H1 (cell line): ENCODE data around the gene IFI16. TPM values are rescaled to one million over a fixed set of nuclear protein-coding genes. Genes with fewer than 3 reads are reported as not detected.

Source experiments
- CTCF ChIA-PET: fragments of 300-600 bp; sonication (Branson Sonifier 250); formaldehyde crosslinking; loops from one replicate; lab custom pipeline; 2021; ENCODE audit not compliant: partially characterized antibody; lab: Charles Lee
- POLR2A ChIA-PET: fragments of 300-600 bp; sonication (Branson Sonifier 250); formaldehyde crosslinking; loops from one replicate; lab custom pipeline; 2021; ENCODE audit warnings: inconsistent platforms; ENCODE audit not compliant: partially characterized antibody; lab: Charles Lee
- DNase-seq, 2 experiments: peaks; one replicate each; pipeline versions ENCODE4 v3.0.0 to v3.0.0-alpha.2; 2010 to 2022; ENCODE audit warnings: low spot score in 2 of 2, low read depth in 1 of 2, mixed read lengths in 1 of 2
- FAIRE-seq: peaks from 2 replicates; lab custom pipeline; 2011; peaks lifted over from hg19 to GRCh38; lab: Jason Lieb, UNC
- H2AFZ ChIP-seq: 2 replicates; pipeline ENCODE4 v1.8.1; 2012; ENCODE audit warnings: low read length, inconsistent platforms
- H2AK5ac ChIP-seq: 2 replicates; pipeline ENCODE4 v1.6.1; 2013; ENCODE audit warnings: low read depth, low read length
- H2BK120ac ChIP-seq: replicated peaks from 2 replicates; pipeline ENCODE3; 2013; ENCODE audit warnings: low read depth, low read length, inconsistent platforms
- H2BK12ac ChIP-seq: 2 replicates; pipeline ENCODE4 v1.6.1; 2013; ENCODE audit warnings: low read depth, low read length
- H2BK15ac ChIP-seq: 2 replicates; pipeline ENCODE4 v1.6.1; 2013; ENCODE audit warnings: low read length
- H2BK20ac ChIP-seq: 2 replicates; pipeline ENCODE4 v1.6.1; 2013; ENCODE audit warnings: low read length
- H2BK5ac ChIP-seq: 2 replicates; pipeline ENCODE4 v1.6.1; 2013; ENCODE audit warnings: low read depth, low read length
- H3K14ac ChIP-seq: 2 replicates; pipeline ENCODE4 v1.6.1; 2013; ENCODE audit warnings: inconsistent platforms; ENCODE audit not compliant: insufficient read length
- H3K18ac ChIP-seq: 2 replicates; pipeline ENCODE4 v1.6.1; 2013; ENCODE audit warnings: low read length; ENCODE audit errors: extremely low read depth
- H3K23ac ChIP-seq: 2 replicates; pipeline ENCODE4 v1.6.1; 2013; ENCODE audit warnings: inconsistent platforms; ENCODE audit not compliant: insufficient read length
- H3K23me2 ChIP-seq: 2 replicates; pipeline ENCODE4 v1.6.1; 2013; ENCODE audit warnings: low read depth, low read length
- H3K27ac ChIP-seq: 2 replicates; pipeline ENCODE4 v1.6.1; 2011; ENCODE audit warnings: low read depth, low read length, inconsistent platforms
- H3K27me3 ChIP-seq, 4 experiments: replicated peaks in 1 of 4; 1 replicate in 1 of 4; 2 replicates in 3 of 4; pipeline versions ENCODE4 v1.6.1 to v1.8.1; 2011 to 2013; ENCODE audit warnings: low read length in 3 of 4, mild to moderate bottlenecking in 3 of 4, inconsistent platforms in 2 of 4, mixed read lengths in 2 of 4, moderate library complexity in 1 of 4; ENCODE audit not compliant: control insufficient read depth in 3 of 4, insufficient read depth in 3 of 4; ENCODE audit errors: extremely low read depth in 1 of 4
- H3K36me3 ChIP-seq, 4 experiments: 2 replicates each; pipeline versions ENCODE4 v1.6.1 to v1.8.1; 2011 to 2013; ENCODE audit warnings: mild to moderate bottlenecking in 4 of 4, low read length in 3 of 4, moderate library complexity in 2 of 4, control low read depth in 1 of 4, inconsistent platforms in 1 of 4; ENCODE audit not compliant: insufficient read depth in 4 of 4, control insufficient read depth in 2 of 4
- H3K4ac ChIP-seq: replicated peaks from 2 replicates; pipeline ENCODE3; 2013; ENCODE audit warnings: low read length, low read depth, mixed read lengths, inconsistent platforms; ENCODE audit not compliant: insufficient read length
- H3K4me1 ChIP-seq, 4 experiments: replicated peaks in 1 of 4; 1 replicate in 1 of 4; 2 replicates in 3 of 4; pipeline versions ENCODE4 v1.6.1 to v1.8.1; 2011 to 2013; ENCODE audit warnings: low read length in 3 of 4, inconsistent platforms in 2 of 4, mixed read lengths in 1 of 4; ENCODE audit not compliant: insufficient read depth in 4 of 4, control insufficient read depth in 3 of 4
- H3K4me2 ChIP-seq, 2 experiments: 2 replicates each; pipeline versions ENCODE4 v1.6.1 to v1.8.1; 2011 to 2013; ENCODE audit warnings: low read depth in 2 of 2, low read length in 2 of 2, control low read depth in 1 of 2, inconsistent platforms in 1 of 2, mild to moderate bottlenecking in 1 of 2; ENCODE audit not compliant: insufficient read depth in 1 of 2
- H3K4me3 ChIP-seq, 4 experiments: fragments of 200-600, 300-600 bp in 1 of 4; sonication (generic), shearing (Covaris generic), sonication (Bioruptor Twin) in 1 of 4; 2 replicates each; pipeline versions ENCODE4 v1.5.1 to v1.8.1; 2011 to 2016; ENCODE audit warnings: low read length in 4 of 4, low read depth in 3 of 4, control low read depth in 2 of 4, inconsistent platforms in 2 of 4, mild to moderate bottlenecking in 2 of 4, mixed read lengths in 1 of 4, moderate library complexity in 1 of 4; ENCODE audit not compliant: insufficient read depth in 2 of 4; ENCODE audit errors: extremely low read depth in 1 of 4
- H3K56ac ChIP-seq: replicated peaks from 2 replicates; pipeline ENCODE3; 2013; ENCODE audit warnings: low read depth, mild to moderate bottlenecking, mixed read lengths, low read length, inconsistent platforms; ENCODE audit not compliant: insufficient read length
- H3K79me1 ChIP-seq: 2 replicates; pipeline ENCODE4 v1.6.1; 2013; ENCODE audit warnings: low read depth, low read length, control low read depth
- H3K79me2 ChIP-seq, 2 experiments: 2 replicates each; pipeline versions ENCODE4 v1.6.1 to v1.8.1; 2012 to 2013; ENCODE audit warnings: low read length in 2 of 2, mild to moderate bottlenecking in 2 of 2, inconsistent platforms in 1 of 2; ENCODE audit not compliant: insufficient read depth in 2 of 2, control insufficient read depth in 1 of 2
- H3K9ac ChIP-seq, 4 experiments: replicated peaks in 1 of 4; 1 replicate in 1 of 4; 2 replicates in 3 of 4; pipeline versions ENCODE4 v1.6.1 to v1.8.1; 2011 to 2013; ENCODE audit warnings: low read depth in 3 of 4, low read length in 3 of 4, control low read depth in 2 of 4, mild to moderate bottlenecking in 2 of 4, moderate library complexity in 2 of 4, inconsistent platforms in 1 of 4; ENCODE audit errors: extremely low read depth in 1 of 4
- H3K9me3 ChIP-seq, 2 experiments: 2 replicates each; pipeline versions ENCODE4 v1.6.1 to v1.8.1; 2012 to 2013; ENCODE audit warnings: mild to moderate bottlenecking in 2 of 2, moderate library complexity in 2 of 2, control low read depth in 1 of 2, inconsistent platforms in 1 of 2, low read depth in 1 of 2, low read length in 1 of 2, mixed read lengths in 1 of 2; ENCODE audit not compliant: insufficient read depth in 2 of 2
- H4K20me1 ChIP-seq, 2 experiments: replicated peaks in 1 of 2; 2 replicates each; pipeline versions ENCODE3 to v1.8.1; 2011 to 2013; ENCODE audit warnings: inconsistent platforms in 2 of 2, low read length in 2 of 2, mild to moderate bottlenecking in 1 of 2; ENCODE audit not compliant: insufficient read depth in 2 of 2, control insufficient read depth in 1 of 2
- H4K5ac ChIP-seq: 2 replicates; pipeline ENCODE4 v1.6.1; 2013; ENCODE audit warnings: low read length, low read depth, mixed read lengths, inconsistent platforms; ENCODE audit not compliant: insufficient read length
- H4K8ac ChIP-seq: 2 replicates; pipeline ENCODE4 v1.8.0; 2013; ENCODE audit warnings: mild to moderate bottlenecking, moderate library complexity, low read length, inconsistent platforms; ENCODE audit not compliant: insufficient read depth; ENCODE audit errors: extremely low read depth
- H4K91ac ChIP-seq: replicated peaks from 2 replicates; pipeline ENCODE3; 2013; ENCODE audit warnings: low read length, mixed read lengths, inconsistent platforms; ENCODE audit not compliant: insufficient read length
- SRF ChIP-seq: IDR thresholded peaks from 2 replicates; pipeline ENCODE4 v1.6.1; 2011; ENCODE audit warnings: mild to moderate bottlenecking, low read depth, low read length, moderate library complexity
- WGBS, 2 experiments: shearing (Covaris generic) in 1 of 2; methylation state at CpG; one replicate each; pipeline versions ENCODE4 v1.1.6 to v1.1.7; 2013 to 2015; ENCODE audit warnings: low lambda C conversion rate in 2 of 2, mixed read lengths in 2 of 2, inconsistent platforms in 1 of 2, low coverage in 1 of 2, missing lambda C conversion rate in 1 of 2; ENCODE audit not compliant: insufficient replicate concordance in 2 of 2, insufficient coverage in 1 of 2, insufficient read length in 1 of 2; ENCODE audit errors: extremely low coverage in 1 of 2, missing lambda C conversion rate in 1 of 2; 5-methylcytosine and 5-hydroxymethylcytosine counted together
- polyA plus RNA-seq, 7 experiments: library from polyadenylated mRNA; depleted of rRNA in 3 of 7; stranded (reverse) in 5 of 7; unstranded in 2 of 7; fragments of >200 nt in 5 of 7; fragments of 200-250 nt in 2 of 7; gene quantifications; 1 replicate in 5 of 7; 2 replicates in 1 of 7; 4 replicates in 1 of 7; pipeline versions ENCODE4 v1.2.1 to v1.2.3, GENCODE V29; 2011 to 2013; ENCODE audit warnings: missing spikeins in 2 of 7, mixed read lengths in 2 of 7
- total RNA-seq: library from RNA; stranded (reverse); fragmentation: NEBNext Ultra II Directional; extraction: Animal tissue kit (Norgen Biotek cat#: 25700); gene quantifications from 2 replicates; pipeline ENCODE4 v1.2.1, GENCODE V29; 2021
- TF ChIP-seq, protein P1 (sequence below): IDR thresholded peaks from 2 replicates; pipeline ENCODE4 v1.6.1; 2012; ENCODE audit warnings: inconsistent platforms

IFI16 gene
- total and polyA plus RNA-seq, 2 of the 8 experiments (the other 6 are each of a cell fraction or from before 2014, with no cell fraction given): 0.63 to 0.74 TPM

DNA sequence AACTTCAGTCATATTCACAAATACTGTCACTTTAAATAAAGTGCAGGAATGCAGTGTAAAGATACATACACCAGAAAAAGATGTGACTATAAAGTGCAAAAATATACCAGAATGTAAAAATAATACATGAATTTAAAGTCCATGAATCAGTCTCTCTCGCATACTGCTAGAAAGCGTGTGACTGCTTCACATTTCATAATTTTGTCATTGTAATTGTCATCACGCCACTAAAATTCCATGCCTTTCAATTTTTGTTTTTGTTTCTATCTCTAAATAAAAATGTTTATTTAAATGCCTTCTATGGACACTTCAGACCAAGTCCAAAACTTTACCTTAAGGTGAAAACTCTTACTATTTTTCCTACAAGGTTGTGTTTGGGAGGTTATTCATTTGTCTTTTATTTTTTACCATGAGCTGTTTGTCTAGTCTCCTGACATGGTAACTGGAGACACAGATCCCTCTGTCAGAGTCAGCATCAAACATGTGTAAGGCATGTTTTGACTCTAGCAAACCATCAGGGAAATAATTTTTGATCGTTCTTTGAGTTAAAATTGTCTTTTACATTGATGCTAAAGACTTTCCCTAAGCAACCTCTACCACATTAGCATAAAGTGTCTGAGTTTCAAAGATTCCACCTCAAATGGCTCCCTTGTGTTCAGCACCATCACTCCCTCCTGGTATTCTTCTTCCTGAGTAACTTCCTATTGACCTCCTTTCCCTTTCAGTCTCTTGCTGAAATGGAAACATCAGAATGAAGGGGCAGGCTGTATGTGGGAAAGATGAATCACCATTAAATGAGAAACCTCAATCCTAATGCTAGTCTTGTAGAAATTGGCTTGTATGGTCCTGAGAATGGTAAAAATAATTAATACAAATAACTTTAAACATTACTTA, 80.8 kb downstream of the IFI16 start:
- WGBS, 2 experiments: 94% methylated on average over 4 of the region's 4 CpGs; no CpG with 5 or more reads in 1 of the 2 experiments

More for the DNA sequence above, 80.8 kb downstream of the IFI16 start:
- Histone ChIP-seq H3K23ac (no peak overlapping the region), H4K5ac (no peak overlapping the region), H4K91ac (no peak overlapping the region), H3K4me2 (no peak overlapping the region), H3K9ac (no peak overlapping the region), H4K8ac (no peak overlapping the region), H2BK5ac (no peak overlapping the region), H3K4me3 (no peak overlapping the region), H2BK12ac (no peak overlapping the region), H2BK15ac (no peak overlapping the region), H2BK120ac (no peak overlapping the region), H3K4me1 (no peaks in the 10 kb centered on the region), H2BK20ac (no peak overlapping the region), H3K18ac (no peak overlapping the region), H3K56ac (no peak overlapping the region), H3K79me1 (no peaks in the 10 kb centered on the region), H3K27me3 (no peaks in the 10 kb centered on the region), H4K20me1 (no peaks in the 10 kb centered on the region), H2AFZ (no peak overlapping the region), H3K27ac (no peak overlapping the region), H3K36me3 (no peaks in the 10 kb centered on the region), H3K14ac (no peak overlapping the region), H3K79me2 (no peaks in the 10 kb centered on the region), H3K4ac (no peak overlapping the region), H3K9me3 (no peaks in the 10 kb centered on the region), H2AK5ac (no peak overlapping the region), H3K23me2 (no peaks in the 10 kb centered on the region)
- CTCF ChIA-PET: interaction anchor here (0.6 to 3.4 kb wide), 9 partner anchors 12 to 407 kb away, joined by 3 to 23 read pairs (median 4); partner anchors contain the start of gene AIM2
- FAIRE-seq: no peak
- no peak for DNase-seq
- TF ChIP-seq, protein P1, sequence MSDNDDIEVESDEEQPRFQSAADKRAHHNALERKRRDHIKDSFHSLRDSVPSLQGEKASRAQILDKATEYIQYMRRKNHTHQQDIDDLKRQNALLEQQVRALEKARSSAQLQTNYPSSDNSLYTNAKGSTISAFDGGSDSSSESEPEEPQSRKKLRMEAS: no peak
- no peak for TF ChIP-seq SRF
- POLR2A ChIA-PET: no interaction called here
